HFF-Myc (cell line): ENCODE measurements around the gene HSD3B1.
"Not testable (repeated sequence)": the region's sequence is repeated elsewhere in the genome, so short reads cannot be mapped to it uniquely, and the experiment has no call there.

Source experiments
- DNase-seq: peaks from one replicate; pipeline ENCODE4 v3.0.0-alpha.2; 2011; ENCODE audit warnings: low read depth; ENCODE audit errors: extremely low read depth
- H3K4me3 ChIP-seq: replicated peaks from 2 replicates; pipeline ENCODE4 v1.5.1; 2011; ENCODE audit warnings: low read depth, mild to moderate bottlenecking, control low read depth, low read length
- TF ChIP-seq, protein P1 (sequence below): IDR thresholded peaks from 2 replicates; pipeline ENCODE4 v1.5.1; 2012; ENCODE audit warnings: mild to moderate bottlenecking, low read depth, low read length, control low read depth; ENCODE audit errors: missing control alignments

Gene HSD3B1

GRCh38 chr1:119547805-119548204, 40.8 kb downstream of the HSD3B1 start:
- no peak overlapping the region for H3K4me3 ChIP-seq
- TF ChIP-seq, protein P1, sequence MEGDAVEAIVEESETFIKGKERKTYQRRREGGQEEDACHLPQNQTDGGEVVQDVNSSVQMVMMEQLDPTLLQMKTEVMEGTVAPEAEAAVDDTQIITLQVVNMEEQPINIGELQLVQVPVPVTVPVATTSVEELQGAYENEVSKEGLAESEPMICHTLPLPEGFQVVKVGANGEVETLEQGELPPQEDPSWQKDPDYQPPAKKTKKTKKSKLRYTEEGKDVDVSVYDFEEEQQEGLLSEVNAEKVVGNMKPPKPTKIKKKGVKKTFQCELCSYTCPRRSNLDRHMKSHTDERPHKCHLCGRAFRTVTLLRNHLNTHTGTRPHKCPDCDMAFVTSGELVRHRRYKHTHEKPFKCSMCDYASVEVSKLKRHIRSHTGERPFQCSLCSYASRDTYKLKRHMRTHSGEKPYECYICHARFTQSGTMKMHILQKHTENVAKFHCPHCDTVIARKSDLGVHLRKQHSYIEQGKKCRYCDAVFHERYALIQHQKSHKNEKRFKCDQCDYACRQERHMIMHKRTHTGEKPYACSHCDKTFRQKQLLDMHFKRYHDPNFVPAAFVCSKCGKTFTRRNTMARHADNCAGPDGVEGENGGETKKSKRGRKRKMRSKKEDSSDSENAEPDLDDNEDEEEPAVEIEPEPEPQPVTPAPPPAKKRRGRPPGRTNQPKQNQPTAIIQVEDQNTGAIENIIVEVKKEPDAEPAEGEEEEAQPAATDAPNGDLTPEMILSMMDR, result no peak
- no peak for DNase-seq

- H3K4me3 ChIP-seq, result no peak overlapping the region
- TF ChIP-seq, protein P1, result peak; percentile 75
- DNase-seq, result peak; percentile 37
Observed at GRCh38 chr1:119549719-119550132, 42.7 kb downstream of the HSD3B1 start.

DNA sequence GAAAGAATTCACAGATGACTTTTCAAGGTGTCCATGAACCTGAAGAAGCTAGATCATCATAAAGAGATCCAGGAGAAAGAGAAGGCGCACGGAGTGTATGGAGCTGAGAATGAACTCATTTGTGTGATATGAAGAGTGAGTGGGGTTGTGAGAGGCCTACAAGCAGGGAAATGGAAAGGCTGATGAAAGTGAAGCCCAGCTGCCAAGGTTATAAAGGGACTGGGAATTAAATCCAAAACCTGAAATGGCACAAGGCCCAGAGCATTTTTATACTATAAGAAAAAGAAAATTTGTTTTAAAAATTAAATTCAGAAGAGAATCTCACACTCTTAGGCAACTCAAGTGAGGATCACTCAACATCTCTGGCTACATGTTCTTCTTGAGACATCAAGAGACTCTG, 43.4 kb downstream of the HSD3B1 start:
- TF ChIP-seq, protein P1, result no peak
- no peak for DNase-seq

DNA sequence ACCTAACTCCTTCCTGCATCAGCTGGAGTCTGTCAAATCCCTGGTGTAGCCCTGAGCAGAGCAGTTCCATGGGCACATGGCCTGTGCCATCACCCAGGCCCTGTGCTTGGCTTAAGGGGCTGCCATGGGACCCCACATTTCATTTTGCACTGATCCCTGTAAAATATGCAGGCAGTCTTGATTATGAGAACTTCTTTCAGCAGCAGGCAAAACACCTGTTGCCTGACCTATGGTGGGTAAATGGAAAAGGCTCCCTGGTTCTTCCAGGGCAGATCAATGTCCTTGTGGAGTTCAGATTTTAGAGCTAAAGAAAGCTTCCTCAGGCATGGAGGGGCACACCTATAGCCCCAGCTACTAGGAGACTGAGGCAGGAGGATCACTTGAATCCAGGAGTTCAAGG, 44.2 kb downstream of the HSD3B1 start:
- H3K4me3 ChIP-seq, result no peak overlapping the region
- TF ChIP-seq, protein P1, result no peak
- no peak for DNase-seq

More for the DNA sequence above, 43.4 kb downstream of the HSD3B1 start:
- no peak overlapping the region for H3K4me3 ChIP-seq

DNA sequence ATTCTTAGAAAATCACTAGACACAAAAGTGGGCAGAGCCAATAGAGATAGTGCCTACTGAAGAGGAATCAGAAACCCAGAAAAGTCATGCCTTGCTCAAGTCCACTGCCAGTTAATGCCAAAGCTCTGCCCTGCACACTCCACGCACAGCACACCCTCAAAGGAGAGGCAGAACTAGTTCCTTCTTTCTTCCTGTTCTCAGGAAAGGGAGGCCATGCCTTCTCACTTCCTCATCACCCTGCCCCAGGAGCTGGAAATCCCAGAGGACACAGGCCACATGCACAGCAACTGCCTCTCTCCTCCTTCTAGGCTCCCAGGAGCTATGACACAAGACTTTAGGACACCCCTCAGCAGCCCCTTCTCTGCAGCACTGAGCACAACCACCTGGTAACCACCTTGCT, 45.6 kb downstream of the HSD3B1 start:
- not testable (repeated sequence) for DNase-seq, H3K4me3 ChIP-seq

DNA sequence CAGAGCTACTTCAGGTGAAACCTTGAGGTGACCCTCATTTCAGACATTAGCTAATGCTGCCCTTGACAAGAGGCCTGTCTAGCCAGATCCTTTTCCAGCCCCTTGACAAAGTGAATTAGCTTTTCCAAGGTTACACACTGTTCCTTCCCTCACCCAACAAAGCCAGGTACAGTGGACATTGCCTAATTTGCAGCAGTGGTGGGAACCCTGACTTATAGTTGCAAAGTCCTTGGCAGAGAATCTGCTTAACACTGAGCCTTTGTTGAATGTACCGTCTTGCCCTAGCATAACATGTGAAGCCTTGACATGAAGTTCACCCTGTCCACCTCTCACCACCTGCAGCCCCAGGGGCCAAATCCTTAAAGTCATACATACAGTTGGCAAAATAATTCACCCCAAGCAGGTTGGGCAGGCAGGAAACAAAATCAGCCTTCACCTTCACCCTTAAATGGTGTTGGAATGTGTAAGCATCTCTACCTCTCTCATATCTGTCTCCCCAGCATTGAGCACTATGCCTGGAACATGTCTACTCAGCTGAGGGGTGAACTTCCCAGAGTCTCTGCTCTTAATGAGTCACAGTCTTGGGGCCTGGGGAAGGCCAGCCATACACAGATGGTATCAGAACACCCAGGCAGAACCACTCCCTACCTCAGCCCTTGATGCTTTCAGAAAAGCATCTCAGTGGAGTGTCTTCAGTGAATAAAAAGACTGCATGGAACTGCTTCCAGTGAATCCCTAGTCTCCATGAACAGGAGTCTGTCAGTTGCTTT, 46.5 kb downstream of the HSD3B1 start:
- DNase-seq, result peak; percentile 14
- H3K4me3 ChIP-seq, result not testable (repeated sequence)

GRCh38 chr1:119554183-119554582, 47.2 kb downstream of the HSD3B1 start:
- peak; percentile 74 for DNase-seq
- TF ChIP-seq, protein P1, result no peak
- H3K4me3 ChIP-seq, result no peak overlapping the region

- TF ChIP-seq, protein P1, result no peak
- no peak overlapping the region for H3K4me3 ChIP-seq
- no peak for DNase-seq
Observed at GRCh38 chr1:119556423-119556822, 49.4 kb downstream of the HSD3B1 start.

- H3K4me3 ChIP-seq, DNase-seq: not testable (repeated sequence)
Observed at GRCh38 chr1:119560402-119560801, 53.4 kb downstream of the HSD3B1 start.
